Activated naive CD4-positive, alpha-beta T cell treated with anti-CD3 and anti-CD28 coated beads, Interleukin-2, amount 50 U/mL, for 16 hours (primary cell): ENCODE measurements around the gene JOSD1.

ENCODE experiments used
- DNase-seq: peaks from one replicate; pipeline ENCODE4 v3.0.0-alpha.2; 2020

Gene JOSD1

DNA sequence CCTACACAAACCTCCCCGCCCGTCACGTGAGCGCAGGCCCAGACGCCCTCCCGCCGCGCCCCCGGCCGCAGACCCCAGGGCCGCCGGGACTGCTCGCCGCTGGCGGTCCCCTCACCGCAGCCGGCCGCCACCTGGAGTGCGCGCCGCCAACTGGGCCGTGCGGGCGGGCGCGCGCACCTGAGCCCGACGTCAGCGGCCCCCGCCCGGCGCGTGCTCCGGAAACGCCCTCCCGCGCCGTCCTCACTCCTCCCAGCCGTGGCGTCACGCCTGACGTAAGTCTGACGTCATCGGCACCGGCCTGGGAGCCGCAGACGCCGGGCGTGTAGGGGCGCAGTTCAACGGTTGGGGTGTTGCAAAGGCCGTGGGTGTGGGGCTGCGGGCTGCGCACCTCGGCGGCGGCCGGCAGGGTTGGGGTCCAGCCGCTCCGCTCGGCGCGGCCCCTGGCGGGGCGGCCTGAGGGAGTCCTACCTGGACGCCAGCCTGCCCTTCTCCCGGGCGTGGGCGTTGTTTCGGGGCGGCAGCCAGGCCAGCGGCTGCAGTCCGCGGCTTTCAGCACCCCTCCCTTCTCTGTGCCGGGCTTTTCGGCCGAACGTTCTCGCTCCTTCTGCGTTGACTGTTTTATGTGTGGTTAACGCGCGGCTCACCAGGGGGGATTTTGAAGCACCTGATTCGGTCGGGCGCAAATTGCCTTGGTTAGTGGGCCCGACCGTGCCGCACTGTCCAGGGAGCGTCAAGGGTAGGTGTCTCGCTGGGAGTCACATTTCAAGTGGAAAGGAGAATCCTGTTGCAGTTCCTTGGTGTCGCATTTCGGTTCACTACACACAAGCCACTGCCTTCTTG is at the start of gene JOSD1:
TSS of gene JOSD1 (minus strand) at position 155 of the 840 bp plus-strand sequence. CDS start 956 bp downstream, outside the sequence.
- DNase-seq: peak; percentile 97

DNA sequence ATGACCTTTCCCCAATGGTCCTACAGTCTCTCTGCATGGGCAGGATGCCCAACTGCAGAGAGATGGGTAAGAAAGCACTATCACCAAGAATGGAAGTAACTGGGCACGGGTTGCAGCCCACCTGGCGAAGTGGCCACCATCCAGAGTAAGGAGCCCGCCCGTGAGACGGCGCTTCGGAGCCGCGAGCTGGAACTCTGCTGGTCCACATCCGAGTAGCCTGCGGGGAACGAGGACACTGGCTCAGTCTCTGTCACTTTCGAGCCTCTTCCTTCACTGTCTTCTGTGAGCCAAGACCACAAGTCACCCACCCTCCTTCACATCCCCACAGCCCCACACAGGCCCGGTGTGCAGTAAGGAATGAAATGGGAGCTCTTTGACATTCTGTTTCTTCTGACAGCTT is 49.4 kb upstream of the JOSD1 start:
- DNase-seq: no peak

DNA sequence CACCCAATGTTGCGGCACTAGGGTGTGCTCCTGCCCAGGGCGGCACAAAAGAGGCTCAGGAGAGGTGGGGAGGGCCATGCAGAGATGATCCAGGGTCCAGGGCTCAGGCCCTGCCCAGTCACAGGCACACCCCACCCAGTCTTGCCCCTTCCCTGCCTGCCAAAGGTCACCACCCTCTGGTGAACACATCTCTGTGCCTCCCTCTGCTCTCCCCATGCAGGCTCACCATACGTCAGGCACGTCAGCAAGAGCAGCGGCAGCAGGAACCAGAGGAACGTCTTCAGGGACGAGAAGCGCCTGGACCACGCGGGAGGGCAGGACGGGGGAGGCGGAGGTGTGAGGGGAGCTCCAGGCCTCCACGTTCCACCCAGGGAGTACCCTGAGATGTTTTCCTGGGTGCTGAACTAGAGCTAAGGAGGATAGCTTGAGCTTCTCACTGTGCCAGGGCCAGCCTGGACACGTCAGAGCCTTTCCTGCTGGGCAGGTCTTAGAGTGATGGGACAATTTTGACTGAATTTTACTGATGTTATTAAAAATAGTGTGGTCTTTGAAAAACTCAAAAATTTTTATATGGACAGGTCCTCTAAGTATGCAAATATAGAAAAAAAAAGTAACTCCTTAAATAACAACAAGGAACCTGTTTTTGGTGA is 47.9 kb upstream of the JOSD1 start:
- no peak for DNase-seq

DNA sequence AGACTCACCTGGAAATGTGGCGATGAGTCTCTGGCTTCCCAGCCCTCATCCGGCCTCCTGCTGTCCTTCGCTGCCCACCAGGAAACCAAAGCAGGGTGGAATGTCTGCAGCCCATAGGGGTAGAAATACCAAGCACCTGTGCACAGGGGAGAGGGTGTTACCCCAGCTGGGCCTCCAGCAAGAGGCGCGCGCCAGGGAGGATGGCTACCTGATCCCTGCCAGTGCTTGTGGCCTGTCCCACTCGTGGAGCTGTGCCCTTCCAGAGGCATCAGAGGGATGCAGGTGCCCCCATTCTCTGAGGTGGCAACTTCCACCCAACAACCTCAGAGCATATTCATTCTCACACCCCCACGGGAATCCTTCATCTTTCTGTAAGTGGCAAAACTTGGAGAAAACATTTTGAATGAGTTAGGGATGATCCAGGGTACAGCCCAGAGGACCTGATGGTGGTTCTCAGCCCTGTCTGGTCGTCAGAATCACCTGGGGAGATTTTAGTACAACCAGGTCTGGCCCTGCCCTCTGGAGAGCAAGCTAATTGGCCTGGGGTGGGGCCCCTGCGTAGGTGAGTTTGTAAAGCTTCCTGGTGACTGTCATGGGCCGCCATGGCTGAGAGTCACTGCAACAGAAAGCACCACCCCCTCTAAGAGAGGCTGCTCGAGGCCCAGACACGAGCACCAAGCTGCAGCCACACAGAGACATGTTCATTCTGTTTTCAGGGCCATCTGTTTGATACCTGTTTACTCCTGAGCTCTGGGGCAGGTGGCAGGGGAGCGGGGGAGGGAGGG is 45.1 kb upstream of the JOSD1 start:
- DNase-seq: no peak

DNA sequence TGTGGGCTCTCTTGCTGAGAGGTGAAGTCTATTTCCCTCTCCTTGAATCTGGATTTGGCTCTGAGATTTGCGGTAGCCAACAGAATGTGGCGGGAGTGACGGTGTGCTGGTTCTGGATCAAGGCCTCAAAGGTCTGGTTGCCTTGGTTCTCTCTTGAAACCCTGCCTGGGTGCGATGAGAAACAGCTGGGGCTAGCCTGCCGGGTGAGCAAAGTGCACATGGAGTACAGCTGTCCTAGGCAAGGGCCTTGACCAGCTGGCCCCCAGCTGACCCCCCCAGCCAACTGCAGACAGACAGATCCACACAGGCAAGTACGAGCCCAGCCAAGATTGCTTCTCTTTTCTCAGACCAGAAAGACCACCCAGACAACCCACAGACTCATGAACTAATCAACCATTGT is 44.2 kb upstream of the JOSD1 start:
- DNase-seq: no peak

DNA sequence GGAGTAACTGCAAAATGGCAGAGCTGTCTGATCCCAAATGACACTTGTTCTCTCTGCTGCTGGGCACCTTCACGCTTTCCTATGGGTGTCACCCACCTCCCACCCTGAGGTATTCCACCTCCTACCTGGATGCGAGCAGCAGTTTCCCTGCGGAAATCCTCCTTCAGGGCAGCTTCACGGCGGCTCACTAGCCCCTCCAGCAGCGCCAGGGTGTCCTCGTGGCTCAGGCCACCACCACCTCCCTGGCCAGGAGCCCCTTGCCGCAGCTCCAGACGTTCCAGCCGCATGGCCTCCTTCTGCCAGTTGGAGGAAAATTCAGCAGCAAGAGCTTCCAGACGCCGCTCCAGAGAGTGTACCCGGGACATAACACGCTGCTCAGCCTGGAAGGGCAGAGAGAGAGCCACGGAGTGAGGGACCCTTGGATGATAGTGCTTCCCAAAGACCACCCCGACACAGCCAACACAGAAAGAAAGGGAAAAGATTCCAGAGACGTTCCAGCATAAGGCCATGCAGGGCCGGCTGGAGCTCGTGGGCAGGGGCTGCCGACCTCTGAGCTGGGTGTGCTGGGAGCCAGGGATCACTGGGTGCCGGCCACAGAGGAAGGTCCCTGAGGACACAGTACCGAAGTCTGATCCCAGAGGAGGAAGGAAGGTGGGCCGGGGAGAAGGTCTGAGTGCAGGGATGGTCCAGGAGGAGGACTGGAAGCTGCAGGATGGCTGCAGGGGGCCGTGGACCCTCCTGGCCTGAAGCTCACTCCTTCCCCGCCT is 41.6 kb upstream of the JOSD1 start:
- no peak for DNase-seq

DNA sequence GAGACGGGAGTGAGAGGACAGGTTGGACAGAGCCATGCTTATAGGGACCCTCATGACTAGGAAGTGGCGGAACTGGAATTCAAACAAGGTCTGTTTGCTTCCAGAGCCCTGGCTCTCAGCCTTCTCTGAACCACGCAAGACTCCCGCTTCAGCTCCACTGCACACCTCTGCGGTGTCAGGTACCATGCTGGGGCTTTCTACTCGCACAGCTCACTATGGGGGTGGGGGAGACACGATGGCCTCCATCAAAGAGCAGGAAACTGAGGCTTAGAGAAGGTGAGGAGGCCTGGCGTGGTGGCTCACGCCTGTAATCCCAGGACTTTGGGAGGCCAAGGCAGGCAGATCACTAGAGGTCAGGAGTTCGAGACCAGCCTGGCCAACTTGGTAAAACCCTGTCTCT is 40.8 kb upstream of the JOSD1 start:
- no peak for DNase-seq

DNA sequence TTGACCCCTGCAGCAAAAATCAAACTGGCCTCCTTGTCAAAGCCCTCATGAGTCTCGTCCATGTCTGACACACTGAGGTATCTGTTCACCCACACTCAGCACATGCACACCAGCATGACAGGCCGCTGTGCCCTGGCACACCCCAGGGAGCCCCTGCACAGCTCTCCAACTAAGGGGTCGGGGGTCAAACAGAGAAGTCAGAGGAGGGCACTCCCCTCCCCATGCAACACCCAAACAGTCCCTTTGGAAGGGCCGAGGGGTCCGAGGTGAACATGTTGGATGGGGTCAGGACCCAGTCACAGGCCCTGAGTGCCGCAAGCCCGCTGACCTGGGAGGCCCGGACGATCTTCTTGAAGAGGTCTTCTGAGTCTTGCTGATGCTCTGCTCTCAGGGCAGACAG is 40.4 kb upstream of the JOSD1 start:
- no peak for DNase-seq

DNA sequence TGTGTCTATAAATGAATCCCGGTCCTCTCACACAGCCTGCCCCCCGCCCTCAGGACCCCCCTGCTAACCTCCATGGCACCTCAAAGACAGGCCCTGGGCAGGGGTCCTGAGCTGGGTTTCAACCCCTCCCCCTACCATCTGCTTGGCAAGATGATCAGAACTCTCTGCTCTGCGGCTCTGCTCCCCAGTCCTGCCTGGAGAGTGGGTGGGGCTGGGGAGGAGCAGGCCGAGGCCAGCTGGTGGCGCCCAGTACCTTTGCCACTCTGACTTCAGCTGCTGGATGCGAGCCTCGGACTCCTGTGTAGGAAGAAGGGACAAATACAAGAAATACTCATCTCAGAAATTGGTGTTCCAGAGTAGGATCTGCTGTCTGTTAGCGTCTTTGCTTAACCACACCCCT is 40.0 kb upstream of the JOSD1 start:
- DNase-seq: no peak

DNA sequence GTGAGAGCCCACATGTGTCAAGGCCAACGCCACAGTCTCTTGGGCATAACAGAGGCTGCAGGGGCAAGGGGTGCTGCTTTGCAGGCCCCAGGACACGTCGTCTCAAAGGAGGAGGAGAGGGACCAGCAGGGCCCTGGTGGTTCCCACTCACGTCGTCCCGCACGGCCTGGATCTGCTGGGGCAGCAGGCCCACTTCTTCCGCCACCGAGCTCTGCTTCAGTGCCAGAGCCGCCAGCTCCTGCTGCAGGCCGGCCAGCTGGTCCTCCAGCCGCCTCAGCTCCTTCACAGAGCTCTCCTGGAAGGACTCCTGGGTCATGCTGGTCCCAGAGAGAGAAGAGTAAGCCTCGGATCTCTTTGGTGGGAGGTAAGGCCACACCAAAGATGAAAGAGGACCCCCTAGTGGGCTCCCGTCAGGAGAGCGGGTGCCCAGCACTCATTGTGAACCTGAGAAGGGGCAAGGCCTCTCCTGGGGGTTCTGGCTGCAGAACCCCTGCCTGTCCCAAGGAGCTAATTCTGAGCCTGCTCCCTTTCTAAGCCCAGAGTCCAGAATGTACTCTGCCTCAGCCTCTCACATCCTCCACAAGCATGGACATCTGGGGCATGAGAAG is 39.5 kb upstream of the JOSD1 start:
- no peak for DNase-seq

DNA sequence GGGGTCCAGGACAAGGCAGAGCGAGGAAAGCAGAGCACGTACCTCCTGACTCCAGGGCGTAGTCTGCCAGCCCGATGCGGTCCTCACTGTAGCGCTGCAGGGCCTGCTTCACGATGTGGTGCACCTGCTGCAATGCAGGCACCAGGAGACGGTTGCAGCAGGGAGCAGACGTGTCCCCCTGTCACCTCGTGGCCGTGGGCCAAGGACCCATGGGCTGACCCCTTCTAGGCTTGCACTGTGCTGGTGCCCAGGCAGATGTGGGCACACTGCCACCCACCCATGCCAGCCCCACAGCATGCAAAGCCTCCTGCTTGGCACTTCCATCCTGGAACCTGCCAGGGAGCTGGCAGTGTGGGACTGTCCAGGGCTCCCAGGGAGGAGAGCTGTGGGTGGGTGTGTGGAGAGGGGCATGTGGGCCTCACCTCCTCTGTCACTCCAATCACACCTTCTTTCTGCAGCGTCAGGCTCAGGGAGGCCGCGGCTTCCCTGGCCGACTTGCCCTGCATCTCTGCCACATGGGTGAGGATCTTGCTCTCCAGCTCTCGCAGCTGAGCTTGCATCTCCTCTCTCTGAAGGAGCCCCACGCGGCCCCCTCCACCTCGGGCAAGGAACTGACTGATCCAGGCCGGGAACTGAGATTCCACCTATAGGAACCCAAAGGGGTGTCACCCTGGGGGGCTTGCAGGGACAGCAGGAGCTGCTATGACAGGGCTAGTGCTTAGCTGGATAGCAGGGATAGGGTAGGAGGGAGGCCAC is 38.7 kb upstream of the JOSD1 start:
- no peak for DNase-seq

DNA sequence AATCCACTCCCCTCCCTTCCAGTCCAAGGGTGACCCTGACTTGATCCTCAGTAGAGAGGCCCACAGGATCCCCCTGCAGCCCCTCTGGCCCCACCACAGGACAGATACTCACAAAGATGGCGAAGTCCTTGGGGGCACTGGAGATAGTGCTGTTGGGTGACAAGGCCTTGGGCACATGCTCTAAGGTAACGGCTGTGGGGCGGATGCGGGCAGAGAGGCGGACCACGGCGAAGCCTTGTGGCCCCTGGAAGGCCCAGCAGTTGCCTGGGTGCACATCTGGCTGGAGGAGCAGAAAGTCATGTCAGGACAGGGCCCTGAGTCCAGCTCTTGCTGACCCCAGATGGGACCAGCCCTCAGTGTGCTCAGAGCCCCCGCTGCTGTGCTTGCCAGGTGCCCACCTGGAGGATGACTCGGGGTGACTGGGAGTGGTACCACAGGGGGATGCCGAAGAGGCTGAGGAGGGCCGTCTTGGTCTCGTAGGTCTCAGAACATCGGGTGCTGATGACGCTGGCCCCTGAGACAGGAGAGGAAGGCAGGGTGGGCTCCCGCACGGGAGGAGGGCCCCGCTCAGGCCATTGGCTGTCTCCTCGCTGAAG is 37.8 kb upstream of the JOSD1 start:
- DNase-seq: no peak

DNA sequence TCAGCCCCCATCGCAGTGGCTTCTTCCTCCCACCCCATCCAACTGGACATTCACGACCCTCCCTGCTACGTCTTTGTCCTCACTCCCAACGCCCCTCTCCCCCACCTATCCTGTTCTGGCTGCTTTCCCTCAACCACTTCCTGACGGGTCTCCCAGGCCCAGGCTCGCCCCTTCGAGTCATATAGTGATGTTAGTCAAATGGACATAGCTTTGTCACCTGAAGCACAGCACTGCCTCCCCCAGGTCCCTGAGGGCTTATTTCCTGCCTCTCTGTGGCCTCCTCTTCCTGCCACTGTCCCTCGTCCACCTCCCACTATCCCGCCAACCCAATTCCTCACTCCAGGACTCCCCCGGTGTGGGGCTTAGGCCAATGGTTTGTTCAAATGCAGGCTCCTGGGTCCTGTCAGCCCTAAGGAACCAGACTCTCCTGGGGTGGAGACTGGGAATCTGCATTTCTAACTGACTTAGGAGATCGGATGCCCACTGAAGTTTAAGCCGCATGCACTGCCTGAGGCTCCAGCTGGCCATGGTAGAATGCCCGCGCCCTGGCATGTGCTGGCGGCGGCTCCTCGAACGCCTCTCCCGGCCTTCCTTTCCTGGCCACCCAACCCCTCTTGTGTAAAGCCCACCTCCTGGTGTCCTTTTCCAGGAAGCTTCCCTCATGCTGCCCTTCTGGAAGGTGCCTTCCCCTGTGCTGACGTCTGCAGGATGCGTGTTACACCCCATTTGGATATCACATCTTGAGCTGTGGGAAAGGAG is 36.7 kb upstream of the JOSD1 start:
- no peak for DNase-seq

DNA sequence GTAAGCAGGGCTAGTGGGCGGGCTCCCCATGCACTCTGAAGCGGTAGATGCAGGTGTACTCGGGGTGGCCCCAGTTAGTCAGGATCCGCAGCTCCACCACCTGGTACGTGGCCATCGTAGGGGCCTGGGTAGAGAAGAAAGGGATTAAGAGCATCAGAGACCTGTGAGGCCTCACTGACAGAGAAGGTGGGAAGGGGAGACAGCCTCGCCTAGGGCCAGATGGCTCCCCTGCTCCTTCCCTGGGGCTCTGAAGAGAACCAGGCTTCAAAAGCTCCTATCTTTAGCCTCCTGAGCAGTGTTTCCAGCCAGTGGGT is 35.5 kb upstream of the JOSD1 start:
- DNase-seq: no peak

DNA sequence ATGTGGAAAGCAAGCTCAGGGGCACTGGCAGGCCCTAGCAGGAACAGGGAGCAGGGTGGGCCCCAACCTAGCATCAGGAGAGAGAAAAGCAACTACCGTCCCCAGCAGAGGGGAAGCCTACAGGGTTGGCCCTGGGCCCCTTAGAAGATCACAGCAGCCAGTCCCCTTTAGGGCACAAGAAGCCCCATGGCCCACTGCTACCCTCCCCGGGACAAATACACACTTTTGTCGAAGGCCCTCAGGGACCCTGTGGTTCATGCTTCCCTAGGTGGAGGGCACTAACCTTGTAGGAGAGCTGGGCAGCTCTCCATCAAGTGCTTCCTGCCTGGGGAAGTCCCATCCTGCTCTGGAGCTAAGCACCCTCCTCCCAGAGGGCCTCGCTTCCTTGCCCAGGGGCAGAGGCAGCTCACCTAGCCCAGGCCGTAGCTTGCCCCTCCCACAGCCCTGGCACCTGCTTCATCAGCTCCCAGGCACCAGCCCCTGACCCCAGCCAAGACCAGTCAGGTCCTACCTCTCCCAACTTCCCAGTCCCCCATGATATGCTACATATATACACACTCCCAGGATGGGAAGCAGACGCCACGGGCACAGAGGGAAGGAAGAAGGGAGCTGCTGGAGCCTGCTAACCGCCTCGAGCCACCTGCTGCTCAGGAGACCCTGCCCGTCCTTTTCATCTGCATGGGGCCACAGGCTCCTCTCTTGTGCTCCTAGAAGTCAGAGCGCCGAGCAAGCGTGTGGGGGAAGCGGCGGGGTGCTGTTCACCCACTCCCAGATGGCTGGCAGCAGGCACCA is 34.9 kb upstream of the JOSD1 start:
- no peak for DNase-seq

DNA sequence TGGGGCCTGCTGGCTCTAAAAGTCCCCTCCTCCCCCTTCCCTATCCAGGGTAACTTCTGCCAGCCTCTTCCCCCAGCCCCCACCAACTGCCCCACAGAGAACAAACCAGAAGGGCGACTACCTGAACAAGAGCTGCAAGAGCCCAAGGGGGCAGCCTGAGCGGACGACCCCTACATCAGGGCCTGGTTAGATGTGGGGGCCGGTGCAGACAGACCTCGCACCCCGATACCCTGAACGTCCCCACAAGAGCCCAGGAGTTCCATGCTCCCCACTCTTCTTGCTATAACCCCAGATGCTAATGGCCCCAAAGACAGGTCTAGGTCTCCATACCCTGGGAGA is 34.4 kb upstream of the JOSD1 start:
- no peak for DNase-seq

DNA sequence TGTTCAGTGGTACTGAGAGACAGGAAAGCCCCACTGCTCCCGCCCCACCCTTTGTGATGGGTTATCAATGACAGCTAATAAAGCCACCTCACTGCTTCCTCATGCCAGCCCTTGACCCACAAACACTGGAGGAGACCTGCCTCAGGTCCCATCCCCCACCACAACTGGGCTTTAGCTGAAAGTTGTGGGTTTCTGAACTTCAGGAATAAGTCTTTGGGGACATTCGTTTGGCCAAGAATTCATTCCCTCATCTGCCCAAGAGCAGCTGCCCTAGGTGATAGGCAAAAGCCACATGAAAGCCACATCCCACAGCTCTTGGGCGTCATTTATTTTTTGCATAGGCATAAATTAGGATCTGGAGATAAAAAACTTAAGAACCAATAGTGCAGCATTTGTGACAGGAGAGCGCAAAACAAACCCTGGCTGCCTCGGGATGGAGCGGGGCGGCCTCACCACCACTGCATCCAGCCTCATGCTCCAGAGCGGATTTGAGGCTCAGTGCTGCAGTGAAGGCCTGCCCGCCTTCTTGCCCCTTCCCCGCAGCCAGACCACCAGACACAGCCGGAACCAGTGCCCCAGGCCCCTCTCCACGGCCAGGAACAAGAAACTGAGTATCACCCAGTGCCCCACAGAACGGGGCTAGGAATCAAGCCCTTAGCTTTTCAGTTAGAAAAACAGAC is 33.8 kb upstream of the JOSD1 start:
- DNase-seq: no peak

DNA sequence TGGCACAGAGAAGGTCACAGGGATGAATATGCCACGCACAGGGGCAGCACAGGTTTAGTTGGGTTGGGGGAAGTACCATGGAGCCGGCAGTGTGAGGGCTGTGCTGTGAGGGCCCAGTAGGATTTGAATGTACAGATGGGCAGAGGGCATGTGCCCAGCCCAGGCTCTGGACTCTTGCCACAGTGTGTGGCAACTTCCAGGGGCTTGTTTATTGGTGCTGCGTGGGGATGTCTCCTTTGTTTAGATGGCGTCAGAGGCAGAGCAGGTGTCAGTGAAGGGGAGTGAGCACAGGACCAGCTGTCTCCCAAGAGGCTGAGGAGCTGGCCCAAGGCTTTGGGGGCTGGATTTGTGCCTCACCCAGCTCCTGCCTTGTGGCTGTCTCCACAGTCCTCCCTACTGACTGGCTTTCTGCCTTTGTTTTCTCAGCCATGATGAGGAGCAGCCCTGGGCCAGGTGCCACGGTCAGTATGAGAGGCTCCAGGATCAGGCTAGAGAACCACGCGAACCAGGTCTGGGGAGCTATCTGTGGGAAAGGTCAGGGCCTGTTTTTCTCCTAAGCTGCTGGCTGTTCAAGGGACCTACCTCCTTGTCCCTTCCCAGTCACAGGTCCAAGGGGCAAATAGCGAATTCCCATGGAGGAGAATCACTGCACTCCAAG is 33.1 kb upstream of the JOSD1 start:
- DNase-seq: no peak

DNA sequence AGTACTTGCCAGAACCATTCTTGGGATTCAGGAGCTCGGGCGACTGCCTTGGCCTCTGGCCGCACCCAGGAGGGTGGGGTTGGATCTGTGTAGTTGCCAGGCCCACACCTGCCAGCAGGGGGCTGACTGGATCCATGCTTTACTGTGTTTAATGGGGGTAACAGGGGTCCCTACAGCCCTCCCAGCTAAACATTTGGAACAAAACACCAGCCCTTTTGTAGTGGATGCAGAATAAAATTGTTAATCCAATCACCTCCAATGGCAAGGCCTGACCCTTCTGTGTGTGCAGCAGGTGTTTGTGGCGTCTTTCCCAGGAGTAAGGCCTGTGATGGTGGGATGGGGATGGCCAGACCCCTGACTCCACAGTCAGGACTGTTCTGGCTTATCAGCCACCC is 32.6 kb upstream of the JOSD1 start:
- peak; percentile 56 for DNase-seq
